GM12875 (cell line): ENCODE measurements around the gene RAET1G.
"Not testable (repeated sequence)": the region's sequence is repeated elsewhere in the genome, so short reads cannot be mapped to it uniquely, and the experiment has no call there.

Experiments used
- H3K4me3 ChIP-seq: one replicate; pipeline ENCODE4 v1.5.1; 2011; ENCODE audit warnings: low read depth, low read length, control low read depth
- CTCF ChIP-seq: IDR thresholded peaks from 2 replicates; pipeline ENCODE4 v1.5.1; 2011; ENCODE audit warnings: low read depth, mild to moderate bottlenecking, control low read depth, inconsistent platforms, low read length, moderate library complexity, borderline replicate concordance; ENCODE audit not compliant: insufficient read depth

The RAET1G gene

GRCh38 chr6:149963462-149964307 is 40.8 kb upstream of the RAET1G start, which contains the start of gene ULBP1:
ULBP1 (plus strand) TSS chr6:149963943; CDS start chr6:149964050, 107 bp downstream.
- TF ChIP-seq CTCF: no peak

GRCh38 chr6:149963212-149963461 is 40.2 kb upstream of the RAET1G start:
- TF ChIP-seq CTCF: no peak

More at GRCh38 chr6:149963462-149964307, 40.8 kb upstream of the RAET1G start, which contains the start of gene ULBP1:
- H3K4me3 ChIP-seq: no peak within 1 kb of the TSS

GRCh38 chr6:149962461-149963211 is 39.7 kb upstream of the RAET1G start:
- TF ChIP-seq CTCF: no peak
- H3K4me3 ChIP-seq: no peak overlapping the region

More at GRCh38 chr6:149963212-149963461, 40.2 kb upstream of the RAET1G start:
- H3K4me3 ChIP-seq: no peak overlapping the region

- no peak for TF ChIP-seq CTCF
- H3K4me3 ChIP-seq: no peak overlapping the region
Observed at GRCh38 chr6:149961728-149962425, 39.0 kb upstream of the RAET1G start.

- TF ChIP-seq CTCF: no peak
- no peak overlapping the region for H3K4me3 ChIP-seq
Observed at GRCh38 chr6:149960488-149960887, 37.6 kb upstream of the RAET1G start.

GRCh38 chr6:149959806-149960205 is 36.9 kb upstream of the RAET1G start:
- H3K4me3 ChIP-seq: not testable (repeated sequence)

- H3K4me3 ChIP-seq: not testable (repeated sequence)
Observed at GRCh38 chr6:149958124-149958523, 35.2 kb upstream of the RAET1G start.

GRCh38 chr6:149955654-149956317 is 32.9 kb upstream of the RAET1G start:
- H3K4me3 ChIP-seq: not testable (repeated sequence)

- not testable (repeated sequence) for H3K4me3 ChIP-seq
Observed at GRCh38 chr6:149954984-149955653, 32.2 kb upstream of the RAET1G start.

- not testable (repeated sequence) for H3K4me3 ChIP-seq
Observed at GRCh38 chr6:149954328-149954983, 31.5 kb upstream of the RAET1G start.

GRCh38 chr6:149953934-149954327 is 31.0 kb upstream of the RAET1G start:
- not testable (repeated sequence) for H3K4me3 ChIP-seq
